Endothelial cell of umbilical vein (primary cell): ENCODE data around the gene CHMP4B. TPM values are rescaled to one million over a fixed set of nuclear protein-coding genes. Genes with fewer than 3 reads are reported as not detected.

ENCODE experiments used
- BruUV-seq: library from RNA; stranded (reverse); fragments of 400-500 nt; replicated peaks from 2 replicates; lab custom pipeline; 2021; lab: Mats Ljungman, UMichigan
- CTCF ChIA-PET: fragments of 300-600, 350-600 bp; sonication (Branson Sonifier 250); formaldehyde crosslinking; loops from one replicate; lab custom pipeline; 2021; ENCODE audit warnings: antibody characterized with exemption, inconsistent platforms; lab: Charles Lee
- POLR2A ChIA-PET: fragments of 300-600, 350-600 bp; sonication (Branson Sonifier 250); formaldehyde crosslinking; loops from one replicate; lab custom pipeline; 2021; ENCODE audit warnings: antibody characterized with exemption, inconsistent platforms; lab: Charles Lee
- DNase-seq: peaks from one replicate; pipeline ENCODE4 v3.0.0-alpha.2; 2011; ENCODE audit warnings: low read depth, low spot score
- FAIRE-seq: peaks from 2 replicates; lab custom pipeline; 2011; peaks lifted over from hg19 to GRCh38; lab: Jason Lieb, UNC
- H2AFZ ChIP-seq: 2 replicates; pipeline ENCODE4 v1.6.0; 2012; ENCODE audit warnings: low read depth, low read length, control low read depth, inconsistent platforms
- H3K27ac ChIP-seq: 2 replicates; pipeline ENCODE4 v1.5.1; 2011; ENCODE audit warnings: low read depth, mild to moderate bottlenecking, control low read depth, low read length, moderate library complexity; ENCODE audit not compliant: insufficient read depth
- H3K27me3 ChIP-seq, 2 experiments: 2 replicates each; pipeline versions ENCODE4 v1.6.0 to v1.6.1; 2011; ENCODE audit warnings: low read length in 2 of 2, mixed read lengths in 1 of 2; ENCODE audit not compliant: control insufficient read depth in 2 of 2, insufficient read depth in 2 of 2
- H3K36me3 ChIP-seq, 2 experiments: 2 replicates in 1 of 2; 3 replicates in 1 of 2; pipeline ENCODE4 v1.5.1; 2011; ENCODE audit warnings: low read length in 2 of 2, mild to moderate bottlenecking in 1 of 2, moderate library complexity in 1 of 2; ENCODE audit not compliant: control insufficient read depth in 2 of 2, insufficient read depth in 2 of 2; ENCODE audit errors: extremely low read depth in 1 of 2
- H3K4me1 ChIP-seq: 3 replicates; pipeline ENCODE4 v1.5.1; 2011; ENCODE audit warnings: mild to moderate bottlenecking, low read length; ENCODE audit not compliant: control insufficient read depth, insufficient read depth; ENCODE audit errors: extremely low read depth
- H3K4me2 ChIP-seq: 2 replicates; pipeline ENCODE4 v1.6.1; 2011; ENCODE audit warnings: low read length, control low read depth, mixed read lengths; ENCODE audit not compliant: insufficient read depth
- H3K4me3 ChIP-seq, 3 experiments: fragments of 200-600 bp in 1 of 3; sonication (generic), shearing (Covaris generic) in 1 of 3; replicated peaks in 1 of 3; 2 replicates each; pipeline ENCODE4 v1.5.1; 2011 to 2016; ENCODE audit warnings: control low read depth in 3 of 3, low read length in 3 of 3, mild to moderate bottlenecking in 2 of 3, inconsistent platforms in 1 of 3, low read depth in 1 of 3, moderate library complexity in 1 of 3; ENCODE audit not compliant: insufficient read depth in 1 of 3
- H3K79me2 ChIP-seq: 2 replicates; pipeline ENCODE4 v1.6.0; 2012; ENCODE audit warnings: low read length, inconsistent platforms; ENCODE audit not compliant: control insufficient read depth, insufficient read depth
- H3K9ac ChIP-seq: replicated peaks from 2 replicates; pipeline ENCODE3; 2011; ENCODE audit warnings: low read length, control low read depth; ENCODE audit not compliant: insufficient read depth; ENCODE audit errors: extremely low read depth
- H3K9me1 ChIP-seq: replicated peaks from 3 replicates; pipeline ENCODE4 v1.6.0; 2011; ENCODE audit warnings: mild to moderate bottlenecking, low read length; ENCODE audit not compliant: control insufficient read depth, insufficient read depth; ENCODE audit errors: extremely low read depth
- H3K9me3 ChIP-seq: replicated peaks from 2 replicates; pipeline ENCODE4 v1.5.1; 2012; ENCODE audit warnings: low read length, inconsistent platforms; ENCODE audit not compliant: control insufficient read depth, insufficient read depth
- H4K20me1 ChIP-seq: replicated peaks from 2 replicates; pipeline ENCODE3; 2011; ENCODE audit warnings: mild to moderate bottlenecking, low read length; ENCODE audit not compliant: control insufficient read depth, insufficient read depth; ENCODE audit errors: extremely low read depth
- EZH2 ChIP-seq: IDR thresholded peaks from 2 replicates; pipeline ENCODE4 v1.6.1; 2012; ENCODE audit warnings: borderline replicate concordance, low read depth, mild to moderate bottlenecking, moderate library complexity, low read length, inconsistent platforms; ENCODE audit not compliant: severe bottlenecking
- FOS ChIP-seq: IDR thresholded peaks from 2 replicates; pipeline ENCODE4 v1.6.1; 2011; ENCODE audit warnings: mild to moderate bottlenecking, low read length, moderate library complexity, borderline replicate concordance; ENCODE audit not compliant: insufficient read depth
- GATA2 ChIP-seq: IDR thresholded peaks from 2 replicates; pipeline ENCODE4 v1.7.0; 2011; ENCODE audit warnings: low read depth, mild to moderate bottlenecking, moderate library complexity, mixed read lengths, low read length; ENCODE audit not compliant: insufficient read length, insufficient read depth
- JUN ChIP-seq: IDR thresholded peaks from 2 replicates; pipeline ENCODE4 v1.6.1; 2011; ENCODE audit warnings: borderline replicate concordance, low read depth; ENCODE audit not compliant: insufficient read length, insufficient read depth
- MYC ChIP-seq: IDR thresholded peaks from one replicate; pipeline ENCODE4 v1.6.1; 2011; ENCODE audit warnings: mild to moderate bottlenecking, low read depth, low read length
- POLR2A ChIP-seq: IDR thresholded peaks from 2 replicates; pipeline ENCODE4 v1.6.1; 2012; ENCODE audit warnings: low read depth, mild to moderate bottlenecking, control low read depth, low read length
- POLR2AphosphoS5 ChIP-seq: IDR thresholded peaks from 2 replicates; pipeline ENCODE4 v1.6.1; 2012; ENCODE audit warnings: low read depth, mild to moderate bottlenecking, control low read depth, low read length, moderate library complexity; ENCODE audit not compliant: insufficient read depth
- dilution Hi-C: fragments of 300-500 bp; cut with MboI; formaldehyde crosslinking; loops from one replicate; pipeline ENCODE4 v1.15.0; 2019; ENCODE audit warnings: low sequenced_read_pairs; ENCODE audit not compliant: extremely low pct_ligation_motif_present
- intact Hi-C: fragments of 100-400 bp; cut with micrococcal nuclease; formaldehyde crosslinking; loops from one replicate; pipeline ENCODE4 v1.10.0; 2022
- polyA plus RNA-seq, 4 experiments: library from polyadenylated mRNA; depleted of rRNA in 3 of 4; stranded (reverse) in 3 of 4; unstranded in 1 of 4; fragments of >200 nt; gene quantifications; 2 replicates each; pipeline versions ENCODE4 v1.2.1 to v1.2.3, GENCODE V29; 2011 to 2012; ENCODE audit warnings: missing spikeins in 1 of 4
- total RNA-seq: library from RNA; stranded (reverse); gene quantifications from 2 replicates; pipeline ENCODE4 v1.2.3, GENCODE V29; 2021
- TF ChIP-seq, protein P1 (sequence below): IDR thresholded peaks from 2 replicates; pipeline ENCODE4 v1.6.1; 2011; ENCODE audit not compliant: insufficient read depth, insufficient read length
- TF ChIP-seq, protein P2 (sequence below), 2 donors: IDR thresholded peaks; 1 replicate in 1 of 2; 2 replicates in 1 of 2; pipeline ENCODE4 v1.5.1; 2011; ENCODE audit warnings: low read length in 2 of 2, mild to moderate bottlenecking in 2 of 2, moderate library complexity in 2 of 2, control low read depth in 1 of 2, inconsistent platforms in 1 of 2, low read depth in 1 of 2; ENCODE audit not compliant: insufficient read depth in 1 of 2; ENCODE audit errors: extremely low read depth in 1 of 2

Gene CHMP4B
- total and polyA plus RNA-seq, 2 donors (not counting 3 experiments of a cell fraction or from before 2014, with no cell fraction given): 64.7 to 112 TPM

GRCh38 chr20:33868595-33868994 is 57.4 kb downstream of the CHMP4B start:
- Histone ChIP-seq H3K79me2 (no peaks in the 10 kb centered on the region), H3K4me2 (no peak overlapping the region), H3K4me3 (no peak overlapping the region), H3K27ac (no peak overlapping the region), H4K20me1 (no peaks in the 10 kb centered on the region), H3K4me1 (no peaks in the 10 kb centered on the region), H3K9me3 (no peaks in the 10 kb centered on the region), H3K9ac (no peak overlapping the region), H3K36me3 (no peaks in the 10 kb centered on the region), H2AFZ (no peak overlapping the region), H3K9me1 (no peaks in the 10 kb centered on the region), H3K27me3 (peaks cover 2 to 9% of the 10 kb centered on the region in 2 experiments)
- BruUV-seq: no TSS peak
- no peak for DNase-seq
- intact Hi-C loops (no loop called here), dilution Hi-C loops (no loop called here)
- FAIRE-seq: no peak
- CTCF ChIA-PET: interaction anchor here (0.6 to 1.0 kb wide), 2 partner anchors 18 to 1764 kb away, joined by 3 read pairs; no protein-coding TSS in a partner anchor
- TF ChIP-seq GATA2 (no peak), POLR2A (no peak), EZH2 (no peak), MYC (no peak), FOS (no peak), JUN (no peak), POLR2AphosphoS5 (no peak)
- TF ChIP-seq, protein P1, sequence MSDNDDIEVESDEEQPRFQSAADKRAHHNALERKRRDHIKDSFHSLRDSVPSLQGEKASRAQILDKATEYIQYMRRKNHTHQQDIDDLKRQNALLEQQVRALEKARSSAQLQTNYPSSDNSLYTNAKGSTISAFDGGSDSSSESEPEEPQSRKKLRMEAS: no peak
- TF ChIP-seq, protein P2, sequence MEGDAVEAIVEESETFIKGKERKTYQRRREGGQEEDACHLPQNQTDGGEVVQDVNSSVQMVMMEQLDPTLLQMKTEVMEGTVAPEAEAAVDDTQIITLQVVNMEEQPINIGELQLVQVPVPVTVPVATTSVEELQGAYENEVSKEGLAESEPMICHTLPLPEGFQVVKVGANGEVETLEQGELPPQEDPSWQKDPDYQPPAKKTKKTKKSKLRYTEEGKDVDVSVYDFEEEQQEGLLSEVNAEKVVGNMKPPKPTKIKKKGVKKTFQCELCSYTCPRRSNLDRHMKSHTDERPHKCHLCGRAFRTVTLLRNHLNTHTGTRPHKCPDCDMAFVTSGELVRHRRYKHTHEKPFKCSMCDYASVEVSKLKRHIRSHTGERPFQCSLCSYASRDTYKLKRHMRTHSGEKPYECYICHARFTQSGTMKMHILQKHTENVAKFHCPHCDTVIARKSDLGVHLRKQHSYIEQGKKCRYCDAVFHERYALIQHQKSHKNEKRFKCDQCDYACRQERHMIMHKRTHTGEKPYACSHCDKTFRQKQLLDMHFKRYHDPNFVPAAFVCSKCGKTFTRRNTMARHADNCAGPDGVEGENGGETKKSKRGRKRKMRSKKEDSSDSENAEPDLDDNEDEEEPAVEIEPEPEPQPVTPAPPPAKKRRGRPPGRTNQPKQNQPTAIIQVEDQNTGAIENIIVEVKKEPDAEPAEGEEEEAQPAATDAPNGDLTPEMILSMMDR (IDR thresholded peaks at IDR 0.05; ENCODE audit: extremely low read depth in 1 of 2, insufficient read depth in 1 of 2, low read depth in 1 of 2, low read length in 2 of 2): no peak
- POLR2A ChIA-PET: no interaction called here
